SW 1271 (cell line): ENCODE measurements around the gene MTR.

Experiments
- DNase-seq, 2 experiments: peaks; one replicate each; lab custom pipeline; 2025; lab: John Stamatoyannopoulos, UW

MTR gene

GRCh38 chr1:236795035-236795756 is at the start of gene MTR:
MTR (plus strand) TSS chr1:236795292; CDS start chr1:236795704, 412 bp downstream.
- peak; percentile 91 to 94 for DNase-seq

- DNase-seq: no peak
These were observed 48.3 kb upstream of the MTR start for GRCh38 chr1:236746785-236747184.

GRCh38 chr1:236747311-236747985 is 47.6 kb upstream of the MTR start:
- no peak for DNase-seq

GRCh38 chr1:236748268-236748870 is 46.7 kb upstream of the MTR start:
- no peak for DNase-seq

- no peak for DNase-seq
These were observed 44.2 kb upstream of the MTR start for GRCh38 chr1:236750928-236751327.

GRCh38 chr1:236751385-236751784 is 43.7 kb upstream of the MTR start:
- no peak for DNase-seq

- no peak for DNase-seq
These were observed 43.2 kb upstream of the MTR start for GRCh38 chr1:236751935-236752334.

- peak in 1 of 2 experiments; percentile 5 for DNase-seq
These were observed 41.6 kb upstream of the MTR start for GRCh38 chr1:236753516-236753915.

GRCh38 chr1:236753964-236754363 is 41.1 kb upstream of the MTR start:
- no peak for DNase-seq

- no peak for DNase-seq
These were observed 40.4 kb upstream of the MTR start for GRCh38 chr1:236754525-236755210.

- DNase-seq: no peak
These were observed 37.5 kb upstream of the MTR start for GRCh38 chr1:236757640-236758039.

GRCh38 chr1:236759252-236759859 is 35.7 kb upstream of the MTR start:
- DNase-seq: peak; percentile 1 to 4

GRCh38 chr1:236760480-236760879 is 34.6 kb upstream of the MTR start:
- DNase-seq: no peak

- DNase-seq: no peak
These were observed 34.1 kb upstream of the MTR start for GRCh38 chr1:236760986-236761385.

- DNase-seq: no peak
These were observed 33.5 kb upstream of the MTR start for GRCh38 chr1:236761397-236762132.

- no peak for DNase-seq
These were observed 32.7 kb upstream of the MTR start for GRCh38 chr1:236762410-236762809.

GRCh38 chr1:236765831-236766230 is 29.3 kb upstream of the MTR start:
- no peak for DNase-seq

GRCh38 chr1:236766506-236766905 is 28.6 kb upstream of the MTR start:
- DNase-seq: no peak

GRCh38 chr1:236767276-236767675 is 27.8 kb upstream of the MTR start:
- no peak for DNase-seq

- no peak for DNase-seq
These were observed 26.5 kb upstream of the MTR start for GRCh38 chr1:236768601-236769000.

GRCh38 chr1:236773919-236774318 is 21.2 kb upstream of the MTR start:
- no peak for DNase-seq
